ENCODE data around the gene NIFK.
"Not testable (repeated sequence)": the region's sequence is repeated elsewhere in the genome, so short reads cannot be mapped to it uniquely, and the experiment has no call there.

NIFK gene

DNA sequence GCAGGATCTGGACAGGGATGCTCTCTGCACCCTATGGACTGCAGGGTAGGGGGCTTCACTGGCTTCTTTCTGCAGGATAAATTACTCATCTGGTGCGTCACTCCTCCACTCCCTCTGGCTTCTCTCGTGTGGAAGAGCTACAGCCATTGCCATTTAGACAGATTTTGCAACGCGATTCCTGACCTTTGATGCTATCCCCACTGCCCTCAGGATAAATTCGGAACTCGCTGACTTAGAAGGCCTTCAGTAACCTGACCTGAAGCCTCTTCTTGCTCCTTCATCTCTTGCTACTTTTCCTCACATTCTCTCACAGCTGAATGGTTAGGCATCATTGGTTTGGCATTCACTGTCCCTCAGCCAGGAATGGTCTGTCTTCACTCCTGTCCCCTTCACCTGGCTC, 5.3 kb downstream of the NIFK start:
- DNase-seq (ENCODE audit: low spot score) = no peak

DNA sequence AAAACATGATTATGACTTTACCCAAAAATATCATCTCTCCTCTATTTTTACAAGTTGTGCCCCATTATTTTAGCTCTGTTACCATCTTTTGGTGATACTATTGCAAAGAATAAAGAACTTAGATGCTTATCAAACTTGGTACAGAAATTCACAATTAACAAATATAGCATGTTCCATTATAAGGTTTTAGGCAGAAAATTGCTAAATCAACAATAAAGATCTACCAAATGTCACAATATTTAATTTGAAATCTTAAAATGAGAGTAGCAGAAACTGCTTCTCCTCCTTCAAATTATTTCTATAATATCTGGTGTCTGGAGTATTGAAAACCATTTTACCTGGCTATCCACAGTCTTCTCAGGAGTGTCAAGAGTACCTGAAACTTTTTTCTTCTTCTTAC, 8.7 kb downstream of the NIFK start:
- DNase-seq (ENCODE audit: low spot score) = no peak

DNA sequence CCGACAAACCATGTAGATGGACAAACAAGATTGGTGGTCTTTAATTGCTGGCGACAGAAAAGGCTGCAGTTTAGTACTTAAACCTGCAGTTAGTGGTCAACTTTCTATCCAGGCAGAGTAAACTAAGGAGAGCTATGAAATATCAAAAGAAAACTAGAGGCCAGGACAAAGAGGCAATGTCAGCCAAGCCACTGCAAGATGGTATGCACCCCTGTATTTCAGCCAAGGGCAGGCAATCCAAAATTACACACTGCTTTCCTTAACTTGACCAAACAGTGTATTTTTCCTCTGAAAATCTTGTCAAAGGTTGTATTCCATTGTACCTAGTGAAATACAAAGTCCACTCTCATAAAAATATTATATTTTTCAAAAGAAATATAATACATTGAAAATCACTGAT, 9.3 kb downstream of the NIFK start:
- no peak for DNase-seq (ENCODE audit: low spot score)

DNA sequence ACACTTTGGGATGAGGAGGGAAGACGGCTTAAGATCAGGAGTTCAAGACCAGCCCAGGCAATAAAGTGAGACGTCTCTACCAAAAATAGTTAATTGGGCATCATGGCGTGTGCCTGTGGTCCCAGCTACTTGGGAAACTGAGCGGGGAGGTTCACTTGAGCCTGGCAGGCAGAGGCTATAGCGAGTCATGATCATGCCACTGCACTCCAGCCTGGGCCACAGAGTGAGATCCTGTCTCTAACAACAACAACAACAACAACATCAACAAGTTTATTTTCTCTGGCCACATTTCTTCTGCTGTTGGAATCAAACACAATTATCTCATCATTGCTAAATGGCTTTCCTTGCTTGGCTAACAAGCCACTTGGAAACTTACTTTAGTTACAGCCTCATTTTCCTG, 13.4 kb downstream of the NIFK start:
- DNase-seq (ENCODE audit: low spot score) = no peak

DNA sequence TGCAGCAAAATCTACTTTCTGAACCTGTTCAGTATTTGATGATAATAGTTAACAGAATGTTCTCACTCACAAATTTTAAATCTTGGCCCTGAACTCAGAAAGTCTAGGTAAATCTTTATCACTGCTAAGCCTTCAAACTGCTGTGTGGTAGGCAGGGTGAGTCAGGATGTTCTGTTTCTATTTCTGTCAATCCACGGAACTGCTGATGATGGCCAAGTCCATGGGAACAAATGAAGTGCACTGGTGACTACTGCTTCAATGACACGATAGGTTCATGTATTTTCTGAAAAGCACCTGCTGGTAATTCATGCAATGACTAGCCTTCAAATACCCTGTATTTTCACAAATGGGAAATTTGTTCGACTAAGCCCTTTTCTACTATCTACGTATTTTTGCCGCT, 14.2 kb downstream of the NIFK start:
- peak; percentile 70 for DNase-seq (ENCODE audit: low spot score)

DNA sequence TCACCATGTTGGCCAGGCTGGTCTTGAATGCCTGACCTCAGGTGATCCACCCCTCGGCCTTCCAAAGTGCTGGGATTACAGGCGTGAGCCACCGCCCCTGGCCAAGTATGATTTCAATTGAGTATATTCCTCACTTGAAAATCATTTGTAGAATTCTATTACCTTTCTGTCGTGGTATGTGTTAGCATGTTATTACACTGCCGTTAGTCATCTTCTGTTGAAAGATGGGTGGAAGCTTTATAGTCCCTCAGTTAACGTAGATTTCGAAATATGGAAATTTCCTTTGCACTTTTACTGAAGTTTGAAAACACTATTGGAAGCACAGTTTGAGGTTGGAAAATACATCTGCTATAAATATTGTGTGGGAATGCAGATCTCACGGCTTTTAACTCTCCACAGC, 14.7 kb downstream of the NIFK start:
- DNase-seq (ENCODE audit: low spot score) = no peak

DNA sequence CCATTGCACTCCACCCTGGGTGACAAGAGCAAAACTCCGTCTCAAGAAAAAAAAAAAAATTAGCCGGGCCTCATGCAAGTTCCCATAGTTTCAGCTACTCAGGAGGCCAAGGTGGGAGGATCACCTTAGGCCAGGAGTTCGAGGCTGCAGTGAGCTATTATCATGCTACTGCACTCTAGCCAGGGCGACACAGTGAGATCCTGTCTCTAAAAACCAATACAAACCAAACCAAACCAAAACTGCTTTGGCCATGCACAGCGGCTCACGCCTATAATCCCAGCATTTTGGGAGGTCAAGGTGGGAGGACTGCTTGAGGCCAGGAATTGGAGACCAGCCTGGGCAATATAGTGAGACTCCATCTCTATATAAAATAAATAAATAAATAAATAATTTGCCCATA, 19.1 kb downstream of the NIFK start:
- no peak for DNase-seq (ENCODE audit: low spot score)

DNA sequence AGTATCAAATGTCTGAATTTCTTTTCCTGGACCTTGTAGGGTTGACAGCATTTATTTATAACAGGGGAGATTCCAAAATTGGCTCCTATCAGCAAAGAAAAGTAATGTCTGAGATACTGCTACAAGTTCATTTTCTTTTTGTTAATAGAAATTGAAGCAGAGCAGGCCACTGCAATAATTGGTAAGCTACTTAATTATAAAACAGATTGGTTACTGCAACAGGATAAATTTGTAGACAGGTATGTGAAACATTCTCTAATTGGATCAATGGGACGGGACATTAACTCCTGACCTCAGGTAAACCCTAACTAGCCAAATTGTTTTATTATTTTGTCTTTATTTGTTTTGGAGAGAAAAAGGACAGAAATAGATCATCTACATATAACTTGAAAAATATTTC, 20.5 kb downstream of the NIFK start:
- no peak for DNase-seq (ENCODE audit: low spot score)

DNA sequence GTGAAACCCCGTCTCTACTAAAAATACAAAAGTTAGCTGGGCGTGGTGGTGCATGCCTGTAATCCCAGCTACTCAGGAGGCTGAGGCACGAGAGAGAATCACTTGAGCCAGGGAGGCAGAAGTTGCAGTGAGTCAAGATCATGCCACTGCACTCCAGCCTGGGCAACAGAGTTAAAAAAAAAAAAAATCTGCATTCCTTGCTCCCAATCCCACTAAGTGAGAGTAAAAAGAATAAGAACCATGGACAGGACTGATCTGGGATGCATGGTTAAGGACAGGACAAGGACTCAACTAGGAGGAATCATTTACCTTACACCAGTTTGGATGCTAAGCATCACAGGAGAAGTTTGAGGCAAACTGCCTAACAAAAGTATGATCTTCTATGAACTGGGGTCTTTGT, 25.2 kb downstream of the NIFK start:
- not testable (repeated sequence) for DNase-seq (ENCODE audit: low spot score)

DNA sequence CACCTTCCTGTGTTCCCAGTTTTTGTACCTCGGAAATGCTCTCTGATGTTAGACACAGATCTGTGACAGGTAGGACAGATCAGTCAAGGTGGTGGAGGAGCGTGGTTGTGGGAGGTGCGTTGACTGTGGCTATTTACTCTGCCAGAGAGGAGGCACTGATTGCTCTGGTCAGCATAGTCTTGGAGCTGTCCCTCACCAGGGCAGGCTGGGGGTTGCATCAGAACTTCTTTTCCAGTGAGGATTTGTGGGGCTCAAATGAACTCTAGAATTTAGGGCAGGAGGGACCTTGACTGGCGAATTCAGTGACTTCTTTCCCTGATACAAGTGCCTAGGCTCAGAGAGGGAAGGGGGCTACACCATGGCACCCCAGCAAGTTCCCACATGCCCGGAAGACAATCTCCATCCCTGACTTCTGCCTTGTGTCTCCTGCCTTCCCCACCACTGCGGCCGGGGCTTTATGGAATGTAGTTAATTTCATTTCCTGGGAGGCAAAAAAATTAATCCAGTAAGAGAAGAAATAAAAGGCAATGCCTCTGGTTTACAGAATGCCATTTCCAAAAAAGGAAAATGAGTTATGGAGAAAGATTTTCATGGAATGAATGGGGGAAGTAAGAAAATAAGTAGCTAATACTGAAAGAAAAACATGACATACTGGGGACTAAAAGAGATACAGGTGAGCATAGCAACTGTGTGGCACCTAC, 26.1 kb downstream of the NIFK start:
- no peak for DNase-seq (ENCODE audit: low spot score)

DNA sequence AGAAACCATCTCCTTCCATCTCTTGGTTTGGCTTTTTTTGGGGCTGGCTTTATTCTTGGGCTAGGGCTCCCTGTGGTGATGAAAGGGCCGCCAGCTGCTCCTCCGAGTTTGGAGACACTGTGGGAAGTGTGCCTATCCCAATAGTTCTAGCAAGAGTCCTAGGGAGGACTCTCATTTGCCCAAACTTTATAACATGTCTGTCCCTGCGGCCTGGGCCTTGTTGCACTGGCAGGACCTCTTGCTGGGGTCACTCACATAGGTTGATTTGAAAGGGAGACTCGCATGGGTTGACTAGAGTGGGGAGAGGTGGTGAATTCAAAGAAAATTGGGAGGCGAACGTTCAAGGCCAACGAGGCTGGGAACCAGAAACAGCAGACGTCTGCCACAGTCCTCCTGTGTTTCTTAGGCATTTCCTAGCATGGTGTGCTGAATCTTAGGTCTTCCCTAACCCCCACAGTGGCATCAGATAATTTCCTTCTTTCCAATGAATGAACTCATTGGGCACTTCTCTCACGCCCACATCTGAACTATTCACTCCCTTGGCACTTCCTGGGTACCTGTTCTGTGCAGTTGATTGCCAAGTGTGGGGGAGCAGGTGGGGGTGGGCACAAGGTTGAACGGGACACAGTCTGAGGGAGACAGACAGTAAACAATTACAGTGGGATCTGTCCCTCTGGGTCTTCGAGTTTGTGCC, 26.8 kb downstream of the NIFK start:
- DNase-seq (ENCODE audit: low spot score) = no peak

DNA sequence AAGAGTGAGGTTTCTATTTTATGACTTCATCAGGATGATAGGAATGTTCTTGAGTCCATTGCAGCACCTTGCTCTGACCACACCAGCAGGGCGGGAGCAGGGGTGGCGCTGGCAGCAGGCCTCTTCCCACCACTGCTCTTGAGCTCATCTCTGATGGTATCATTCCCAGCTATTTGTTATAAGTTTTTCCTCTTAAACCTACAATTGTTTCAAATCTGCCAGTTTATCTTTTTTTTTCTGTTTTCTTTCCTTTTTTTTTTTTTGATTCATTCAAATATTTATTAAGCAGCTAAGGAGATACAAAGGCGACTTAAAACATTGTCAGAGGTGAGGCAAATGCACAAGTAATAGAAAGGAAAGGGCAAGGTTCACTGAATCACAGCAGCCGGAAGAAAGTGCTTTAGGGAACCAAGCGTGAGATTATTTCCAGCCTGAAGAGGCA, 28.7 kb downstream of the NIFK start:
- DNase-seq (ENCODE audit: low spot score) = no peak

DNA sequence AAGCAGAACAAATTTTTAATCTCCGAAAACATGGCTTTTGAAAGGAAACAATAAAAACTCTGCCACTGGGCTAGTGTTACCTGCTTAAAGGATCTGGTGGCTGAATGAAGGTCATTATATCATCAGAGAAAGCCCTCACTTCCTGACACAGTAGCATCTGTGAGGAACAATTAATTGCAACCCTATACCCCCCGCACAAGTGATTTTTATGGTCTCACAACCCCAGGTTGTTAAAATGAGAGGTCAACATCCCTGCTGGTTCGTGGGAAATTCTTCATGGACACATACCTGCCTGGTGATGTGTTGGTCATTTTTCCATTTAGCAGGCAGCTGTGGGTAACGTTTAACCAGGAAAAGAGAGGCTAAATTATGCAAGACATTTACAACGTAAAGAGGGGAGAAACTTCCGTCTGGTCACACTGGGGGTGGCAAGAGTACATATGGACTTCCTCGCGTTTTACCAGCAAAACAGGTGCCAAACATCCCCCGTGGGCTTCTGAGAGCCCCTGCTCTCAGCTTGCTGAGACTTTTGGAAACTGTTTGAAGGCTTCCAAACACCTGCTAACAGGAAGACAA, 29.2 kb downstream of the NIFK start:
- no peak for DNase-seq (ENCODE audit: low spot score)

DNA sequence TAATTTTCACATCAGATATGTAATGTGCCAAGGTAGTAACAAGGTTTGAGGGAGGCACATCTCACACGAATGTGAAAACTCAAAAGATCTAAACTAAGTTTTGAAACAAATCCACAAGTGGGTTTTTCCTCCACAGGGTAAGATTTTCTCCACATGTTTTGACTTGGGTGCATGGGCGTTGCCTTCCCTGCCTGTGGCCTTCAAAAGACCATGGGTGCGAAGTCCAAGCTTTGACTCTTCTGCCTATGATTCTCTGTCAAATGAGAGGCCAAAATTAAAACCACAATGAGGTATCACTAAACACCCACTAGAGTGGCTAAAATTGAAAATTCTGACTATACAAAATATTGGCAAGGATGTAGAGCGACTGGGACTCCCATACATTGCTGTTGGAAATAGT, 30.7 kb downstream of the NIFK start:
- DNase-seq (ENCODE audit: low spot score) = no peak

DNA sequence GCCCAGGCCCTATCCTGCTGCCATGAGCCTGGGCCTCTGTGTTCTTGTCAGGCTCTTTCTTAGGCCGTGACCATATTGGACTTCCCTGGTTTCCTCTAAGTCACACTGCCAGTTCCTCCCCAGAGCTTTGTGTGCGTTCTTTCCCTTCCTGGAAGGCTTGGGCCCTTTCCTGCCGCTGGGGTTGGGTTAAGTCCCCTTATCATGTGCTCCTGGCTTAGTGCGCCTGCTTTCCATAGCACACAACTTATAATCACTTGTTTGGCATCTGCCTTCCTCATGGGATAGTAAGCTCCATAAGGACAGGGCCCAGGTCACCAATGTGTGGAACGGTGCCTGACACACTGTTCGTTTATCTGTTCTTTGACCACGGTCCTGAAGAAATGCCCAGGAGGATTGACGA, 31.3 kb downstream of the NIFK start:
- DNase-seq (ENCODE audit: low spot score) = no peak

DNA sequence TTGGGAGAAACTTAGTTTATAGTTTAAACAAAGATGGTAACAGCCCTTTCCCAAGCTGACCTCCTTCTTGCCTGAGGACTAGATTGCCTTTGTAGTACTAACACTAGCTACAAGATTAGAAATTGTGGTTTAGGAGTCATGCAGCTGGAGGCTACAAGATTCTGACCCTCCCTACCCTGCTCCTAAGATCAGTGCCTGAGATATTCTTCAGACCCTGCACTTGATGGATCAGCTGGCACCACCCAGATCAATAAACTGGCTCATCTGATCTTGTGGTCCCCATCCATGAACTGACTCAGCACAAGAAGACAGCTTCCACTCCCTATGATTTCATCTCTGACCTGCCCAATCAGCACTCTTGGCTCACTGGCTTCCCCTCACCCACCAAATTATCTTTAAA, 34.9 kb downstream of the NIFK start:
- peak; percentile 21 for DNase-seq (ENCODE audit: low spot score)

DNA sequence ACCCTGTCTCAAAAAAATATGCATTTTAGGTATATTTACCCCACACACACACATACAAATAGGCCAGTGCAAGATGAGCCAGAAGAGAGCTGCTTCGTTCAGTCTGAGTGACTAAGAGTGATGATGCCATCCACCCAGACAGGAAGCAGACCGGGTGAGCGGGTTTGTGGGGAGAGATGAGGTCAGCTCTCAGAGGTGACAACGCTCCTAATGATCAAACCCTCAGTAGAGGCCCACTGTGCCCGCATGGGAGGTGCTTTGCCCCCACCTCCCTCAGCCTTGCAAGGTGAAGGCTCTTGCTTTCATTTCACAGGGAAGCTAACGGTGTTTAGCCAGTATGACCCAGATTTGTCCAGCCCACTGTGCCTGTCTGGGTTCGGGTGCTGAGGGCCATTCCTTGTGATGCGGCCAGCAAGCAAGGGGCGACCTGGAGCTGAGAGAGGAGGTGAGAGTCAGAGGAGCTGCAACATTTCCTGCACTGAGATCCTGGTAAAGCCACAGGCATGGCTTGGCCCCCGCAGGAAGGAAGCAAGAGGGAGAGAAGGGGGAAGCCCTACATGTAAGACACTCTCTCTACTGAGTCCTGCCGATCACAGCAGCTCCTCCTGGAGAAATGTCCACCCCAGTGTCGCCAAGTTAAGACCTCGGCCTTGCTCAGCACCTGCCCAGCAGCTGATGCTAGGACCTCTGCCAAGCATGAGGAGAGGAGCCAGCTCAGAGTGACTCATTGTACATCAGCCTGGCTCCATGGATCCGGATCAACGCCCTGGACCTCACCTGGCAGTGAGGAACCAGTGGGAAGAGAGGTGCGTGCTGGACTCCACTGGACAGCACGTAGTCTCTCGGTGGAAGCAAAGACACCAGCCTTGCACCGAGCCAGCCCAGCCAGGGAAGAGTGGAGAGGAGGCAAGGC, 37.0 kb downstream of the NIFK start:
- peak; percentile 94 for DNase-seq (ENCODE audit: low spot score)

DNA sequence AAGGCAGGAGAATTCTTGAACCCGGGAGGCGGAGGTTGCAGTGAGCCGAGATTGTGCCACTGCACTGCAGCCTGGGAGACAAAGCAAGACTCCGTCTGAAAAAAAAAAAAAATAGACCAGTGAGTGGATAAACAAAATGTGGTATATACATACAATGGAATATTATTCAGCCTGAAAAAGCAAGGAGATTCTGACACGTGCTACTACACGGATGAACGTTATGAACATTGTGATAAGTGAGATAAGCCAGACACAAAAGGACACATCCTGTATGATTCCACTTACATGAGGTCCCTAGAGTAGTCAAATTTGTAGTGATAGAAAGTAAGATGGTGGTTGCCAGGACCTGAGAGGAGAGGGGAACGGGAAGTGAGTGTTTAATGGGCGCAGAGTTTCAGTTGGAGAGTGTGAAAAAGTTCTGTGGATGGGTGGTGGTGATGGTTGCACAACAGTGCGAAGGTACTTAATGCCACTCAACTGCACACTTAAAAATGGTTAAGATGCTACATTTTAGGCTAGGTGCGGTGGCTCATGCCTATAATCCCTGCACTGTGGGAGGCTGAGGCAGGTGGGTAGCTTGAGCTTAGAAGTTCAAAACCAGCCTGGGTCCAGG, 38.3 kb downstream of the NIFK start:
- DNase-seq (ENCODE audit: low spot score) = peak; percentile 64

DNA sequence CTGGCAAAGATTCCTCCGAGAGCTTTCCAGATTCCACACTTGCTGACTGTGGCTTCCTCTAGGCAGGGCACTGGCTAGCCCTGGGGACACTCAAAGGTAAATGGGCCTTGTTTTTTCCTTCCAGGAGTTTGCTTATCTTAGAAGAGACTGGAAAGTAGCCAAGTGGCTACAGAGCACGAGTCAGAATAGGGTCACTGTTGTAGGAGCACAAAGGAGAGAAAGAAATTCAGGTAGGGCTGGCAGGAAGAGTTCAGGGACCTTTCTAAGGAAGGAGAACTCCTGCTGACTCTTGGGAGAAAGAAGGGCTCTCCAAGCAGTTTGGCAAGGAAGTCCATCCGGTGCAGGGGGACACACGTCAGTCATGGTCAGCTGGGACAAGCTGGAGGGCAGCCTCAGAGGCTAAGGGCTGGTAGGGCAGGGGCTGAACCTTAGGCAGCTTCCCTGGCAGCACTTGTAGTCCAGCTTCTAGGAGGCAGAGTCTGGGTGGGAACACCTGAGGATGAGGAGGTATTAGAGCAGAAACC, 39.5 kb downstream of the NIFK start:
- DNase-seq (ENCODE audit: low spot score) = no peak

DNA sequence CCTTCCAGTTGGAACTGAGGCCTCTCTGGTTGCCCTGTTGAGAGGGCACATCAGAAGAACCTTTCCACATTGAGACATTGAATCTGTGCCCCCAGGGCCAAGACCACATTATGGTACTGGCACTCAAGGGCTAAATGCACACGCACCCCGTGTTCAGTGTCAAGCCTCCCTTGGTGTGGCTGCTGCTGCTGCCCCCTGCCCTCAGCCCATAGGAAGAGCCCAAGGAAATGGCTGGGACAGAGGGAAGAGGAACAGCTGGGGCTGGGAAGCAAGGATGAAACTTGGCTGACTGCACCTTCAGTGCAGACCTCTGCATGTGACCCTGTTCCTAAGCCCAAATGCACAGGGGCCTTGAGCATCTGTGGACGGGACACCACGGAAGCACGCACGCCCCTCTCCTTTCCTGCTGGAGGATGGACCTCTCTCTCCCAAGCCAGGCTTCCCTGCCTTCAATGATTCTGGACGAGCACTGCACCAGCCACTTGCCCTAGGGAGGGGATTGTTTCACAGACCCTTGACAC, 40.2 kb downstream of the NIFK start:
- no peak for DNase-seq (ENCODE audit: low spot score)

DNA sequence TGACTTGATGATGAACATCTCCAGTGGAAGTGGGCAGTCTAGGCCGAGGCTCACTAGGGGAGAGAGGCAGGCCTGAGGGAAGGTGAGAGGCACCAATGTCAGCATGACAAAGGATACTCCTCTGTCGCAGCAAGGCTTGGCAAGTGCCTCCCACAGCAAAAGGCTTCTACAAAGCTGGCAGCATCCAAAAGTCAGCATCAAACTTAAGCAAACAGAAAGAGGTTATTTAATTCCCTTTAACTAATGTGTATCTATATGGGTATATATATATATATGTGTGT, 41.6 kb downstream of the NIFK start:
- no peak for DNase-seq (ENCODE audit: low spot score)
